Liver (tissue), 9 donors: ENCODE results near the gene PRSS27. TPM values are rescaled to one million over a fixed set of nuclear protein-coding genes. Genes with fewer than 3 reads are reported as not detected.

Experiments used
- DNase-seq: peaks from one replicate; pipeline ENCODE4 v3.0.0-alpha.2; 2017; ENCODE audit warnings: low spot score
- H3K27ac ChIP-seq, 2 donors: one replicate each; pipeline ENCODE4 v1.7.0; 2013; ENCODE audit warnings: inconsistent platforms in 2 of 2, low read length in 2 of 2, control low read depth in 1 of 2, low read depth in 1 of 2, mild to moderate bottlenecking in 1 of 2
- H3K27me3 ChIP-seq, 4 donors: one replicate each; pipeline versions ENCODE4 v1.6.1 to v1.7.0; 2013; ENCODE audit warnings: low read length in 3 of 4, inconsistent platforms in 1 of 4, mild to moderate bottlenecking in 1 of 4, moderate library complexity in 1 of 4; ENCODE audit not compliant: control insufficient read depth in 4 of 4, insufficient read depth in 4 of 4
- H3K36me3 ChIP-seq, 4 donors: one replicate each; pipeline versions ENCODE4 v1.6.1 to v1.7.0; 2013; ENCODE audit warnings: low read length in 3 of 4, mild to moderate bottlenecking in 3 of 4, low read depth in 1 of 4, moderate library complexity in 1 of 4; ENCODE audit not compliant: control insufficient read depth in 4 of 4, insufficient read depth in 3 of 4
- H3K4me1 ChIP-seq, 4 donors: one replicate each; pipeline versions ENCODE4 v1.6.1 to v1.7.0; 2013; ENCODE audit warnings: low read length in 3 of 4, mild to moderate bottlenecking in 3 of 4, moderate library complexity in 1 of 4; ENCODE audit not compliant: control insufficient read depth in 4 of 4, insufficient read depth in 4 of 4
- H3K4me3 ChIP-seq, 3 donors: one replicate each; pipeline versions ENCODE4 v1.6.1 to v1.7.0; 2013; ENCODE audit warnings: low read length in 3 of 3, control low read depth in 1 of 3, low read depth in 1 of 3, mild to moderate bottlenecking in 1 of 3
- H3K9ac ChIP-seq, 2 donors: one replicate each; pipeline ENCODE4 v1.7.0; 2013; ENCODE audit warnings: low read length in 2 of 2, mild to moderate bottlenecking in 2 of 2, moderate library complexity in 2 of 2, control low read depth in 1 of 2, low read depth in 1 of 2
- H3K9me3 ChIP-seq, 4 donors: one replicate each; pipeline versions ENCODE4 v1.6.1 to v1.7.0; 2013; ENCODE audit warnings: low read length in 3 of 4; ENCODE audit not compliant: control insufficient read depth in 4 of 4
- EGR1 ChIP-seq, 2 donors: IDR thresholded peaks; 2 replicates each; pipeline ENCODE4 v1.6.1; 2016 to 2018; ENCODE audit warnings: antibody characterized with exemption in 2 of 2, low read depth in 2 of 2
- FOXA1 ChIP-seq: IDR thresholded peaks from 2 replicates; pipeline ENCODE4 v1.6.1; 2016; ENCODE audit warnings: antibody characterized with exemption
- FOXA2 ChIP-seq: IDR thresholded peaks from 2 replicates; pipeline ENCODE4 v1.6.1; 2016; ENCODE audit warnings: antibody characterized with exemption
- GABPA ChIP-seq, 2 donors: IDR thresholded peaks in 1 of 2; conservative IDR thresholded peaks in 1 of 2; 2 replicates each; pipeline ENCODE4 v1.6.1; 2016; ENCODE audit warnings: antibody characterized with exemption in 2 of 2, mild to moderate bottlenecking in 1 of 2, moderate library complexity in 1 of 2
- HNF4A ChIP-seq, 2 donors: conservative IDR thresholded peaks; 2 replicates each; pipeline ENCODE4 v1.6.1; 2016; ENCODE audit warnings: antibody characterized with exemption in 2 of 2, mild to moderate bottlenecking in 2 of 2
- HNF4G ChIP-seq: IDR thresholded peaks from 2 replicates; pipeline ENCODE4 v1.6.1; 2016; ENCODE audit warnings: antibody characterized with exemption
- JUND ChIP-seq, 2 donors: IDR thresholded peaks; 2 replicates each; pipeline ENCODE4 v1.6.1; 2016; ENCODE audit warnings: antibody characterized with exemption in 2 of 2
- MAX ChIP-seq: IDR thresholded peaks from 2 replicates; pipeline ENCODE4 v1.6.1; 2016; ENCODE audit warnings: antibody characterized with exemption
- NR2F2 ChIP-seq: IDR thresholded peaks from 2 replicates; pipeline ENCODE4 v1.6.1; 2016; ENCODE audit warnings: antibody characterized with exemption
- RAD21 ChIP-seq, 2 donors: IDR thresholded peaks; 2 replicates each; pipeline ENCODE4 v1.6.1; 2016; ENCODE audit warnings: antibody characterized with exemption in 2 of 2, mild to moderate bottlenecking in 2 of 2
- RXRA ChIP-seq, 2 donors: IDR thresholded peaks; 2 replicates each; pipeline ENCODE4 v1.6.1; 2017 to 2018; ENCODE audit warnings: antibody characterized with exemption in 2 of 2, mild to moderate bottlenecking in 1 of 2
- SP1 ChIP-seq: IDR thresholded peaks from 2 replicates; pipeline ENCODE4 v1.6.1; 2018; ENCODE audit warnings: antibody characterized with exemption, mild to moderate bottlenecking
- TAF1 ChIP-seq: conservative IDR thresholded peaks from 2 replicates; pipeline ENCODE4 v1.6.1; 2016; ENCODE audit warnings: antibody characterized with exemption, mild to moderate bottlenecking
- YY1 ChIP-seq: IDR thresholded peaks from 2 replicates; pipeline ENCODE4 v1.6.1; 2016; ENCODE audit warnings: antibody characterized with exemption, mild to moderate bottlenecking
- ZBTB33 ChIP-seq: IDR thresholded peaks from 2 replicates; pipeline ENCODE4 v1.6.1; 2016; ENCODE audit warnings: antibody characterized with exemption
- WGBS: extraction: QIAGEN DNeasy Blood & Tissue Kit; methylation state at CpG from one replicate; pipeline ENCODE4 v1.1.7; 2013; 5-methylcytosine and 5-hydroxymethylcytosine counted together
- polyA plus RNA-seq, 2 donors: library from polyadenylated mRNA; stranded (reverse) in 1 of 2; unstranded in 1 of 2; fragments of 200-250 nt in 1 of 2; fragments of >200 nt in 1 of 2; fragmentation: Nextera tagmentation in 1 of 2; extraction: Ambion mirVana in 1 of 2; gene quantifications; one replicate each; pipeline versions ENCODE4 v1.2.1 to v1.2.3, GENCODE V29; 2013 to 2015
- total RNA-seq, 2 donors: library from RNA; depleted of rRNA; stranded (reverse); fragments of >200 nt; gene quantifications; one replicate each; pipeline ENCODE4 v1.2.3, GENCODE V29; 2014
- TF ChIP-seq, protein P1 (sequence below): IDR thresholded peaks from 2 replicates; pipeline ENCODE4 v1.6.1; 2016; ENCODE audit warnings: antibody characterized with exemption
- TF ChIP-seq, protein P2 (sequence below): IDR thresholded peaks from 2 replicates; pipeline ENCODE4 v1.6.1; 2016; ENCODE audit warnings: antibody characterized with exemption, mild to moderate bottlenecking
- TF ChIP-seq, protein P3 (sequence below): fragments of 150-350 bp; IDR thresholded peaks from 2 replicates; pipeline ENCODE4 v1.5.1; 2017; ENCODE audit warnings: improper control_type of control experiment, low read depth, low read length; ENCODE audit not compliant: missing input control
- donor health status: healthy.
- donor health status: healthy.
- donor health status: healthy.
- donor health status: healthy.
- donor health status: healthy.

The PRSS27 gene
- total and polyA plus RNA-seq, 4 donors, result 0.05 to 1.5 (median 0.22) TPM; not detected in 1

GRCh38 chr16:2749476-2749875 is 29.5 kb upstream of the PRSS27 start:
- no peak overlapping the region for H3K27ac ChIP-seq
- TF ChIP-seq MAX (no peak), YY1 (no peak), JUND (IDR thresholded peaks at IDR 0.05) (no peak), ZBTB33 (no peak), TAF1 (no peak), FOXA1 (no peak), HNF4G (no peak), SP1 (no peak), FOXA2 (no peak), GABPA (IDR thresholded peaks at IDR 0.05 in 1 of 2, conservative IDR thresholded peaks at IDR 0.05 in 1 of 2) (no peak), RXRA (IDR thresholded peaks at IDR 0.05) (no peak), NR2F2 (no peak), HNF4A (conservative IDR thresholded peaks at IDR 0.05) (no peak), RAD21 (IDR thresholded peaks at IDR 0.05) (no peak), EGR1 (IDR thresholded peaks at IDR 0.05; ENCODE audit: low read depth in 2 of 2) (no peak)
- TF ChIP-seq, protein P1, sequence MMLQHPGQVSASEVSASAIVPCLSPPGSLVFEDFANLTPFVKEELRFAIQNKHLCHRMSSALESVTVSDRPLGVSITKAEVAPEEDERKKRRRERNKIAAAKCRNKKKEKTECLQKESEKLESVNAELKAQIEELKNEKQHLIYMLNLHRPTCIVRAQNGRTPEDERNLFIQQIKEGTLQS, result no peak
- TF ChIP-seq, protein P2, sequence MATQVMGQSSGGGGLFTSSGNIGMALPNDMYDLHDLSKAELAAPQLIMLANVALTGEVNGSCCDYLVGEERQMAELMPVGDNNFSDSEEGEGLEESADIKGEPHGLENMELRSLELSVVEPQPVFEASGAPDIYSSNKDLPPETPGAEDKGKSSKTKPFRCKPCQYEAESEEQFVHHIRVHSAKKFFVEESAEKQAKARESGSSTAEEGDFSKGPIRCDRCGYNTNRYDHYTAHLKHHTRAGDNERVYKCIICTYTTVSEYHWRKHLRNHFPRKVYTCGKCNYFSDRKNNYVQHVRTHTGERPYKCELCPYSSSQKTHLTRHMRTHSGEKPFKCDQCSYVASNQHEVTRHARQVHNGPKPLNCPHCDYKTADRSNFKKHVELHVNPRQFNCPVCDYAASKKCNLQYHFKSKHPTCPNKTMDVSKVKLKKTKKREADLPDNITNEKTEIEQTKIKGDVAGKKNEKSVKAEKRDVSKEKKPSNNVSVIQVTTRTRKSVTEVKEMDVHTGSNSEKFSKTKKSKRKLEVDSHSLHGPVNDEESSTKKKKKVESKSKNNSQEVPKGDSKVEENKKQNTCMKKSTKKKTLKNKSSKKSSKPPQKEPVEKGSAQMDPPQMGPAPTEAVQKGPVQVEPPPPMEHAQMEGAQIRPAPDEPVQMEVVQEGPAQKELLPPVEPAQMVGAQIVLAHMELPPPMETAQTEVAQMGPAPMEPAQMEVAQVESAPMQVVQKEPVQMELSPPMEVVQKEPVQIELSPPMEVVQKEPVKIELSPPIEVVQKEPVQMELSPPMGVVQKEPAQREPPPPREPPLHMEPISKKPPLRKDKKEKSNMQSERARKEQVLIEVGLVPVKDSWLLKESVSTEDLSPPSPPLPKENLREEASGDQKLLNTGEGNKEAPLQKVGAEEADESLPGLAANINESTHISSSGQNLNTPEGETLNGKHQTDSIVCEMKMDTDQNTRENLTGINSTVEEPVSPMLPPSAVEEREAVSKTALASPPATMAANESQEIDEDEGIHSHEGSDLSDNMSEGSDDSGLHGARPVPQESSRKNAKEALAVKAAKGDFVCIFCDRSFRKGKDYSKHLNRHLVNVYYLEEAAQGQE, result no peak
- TF ChIP-seq, protein P3, sequence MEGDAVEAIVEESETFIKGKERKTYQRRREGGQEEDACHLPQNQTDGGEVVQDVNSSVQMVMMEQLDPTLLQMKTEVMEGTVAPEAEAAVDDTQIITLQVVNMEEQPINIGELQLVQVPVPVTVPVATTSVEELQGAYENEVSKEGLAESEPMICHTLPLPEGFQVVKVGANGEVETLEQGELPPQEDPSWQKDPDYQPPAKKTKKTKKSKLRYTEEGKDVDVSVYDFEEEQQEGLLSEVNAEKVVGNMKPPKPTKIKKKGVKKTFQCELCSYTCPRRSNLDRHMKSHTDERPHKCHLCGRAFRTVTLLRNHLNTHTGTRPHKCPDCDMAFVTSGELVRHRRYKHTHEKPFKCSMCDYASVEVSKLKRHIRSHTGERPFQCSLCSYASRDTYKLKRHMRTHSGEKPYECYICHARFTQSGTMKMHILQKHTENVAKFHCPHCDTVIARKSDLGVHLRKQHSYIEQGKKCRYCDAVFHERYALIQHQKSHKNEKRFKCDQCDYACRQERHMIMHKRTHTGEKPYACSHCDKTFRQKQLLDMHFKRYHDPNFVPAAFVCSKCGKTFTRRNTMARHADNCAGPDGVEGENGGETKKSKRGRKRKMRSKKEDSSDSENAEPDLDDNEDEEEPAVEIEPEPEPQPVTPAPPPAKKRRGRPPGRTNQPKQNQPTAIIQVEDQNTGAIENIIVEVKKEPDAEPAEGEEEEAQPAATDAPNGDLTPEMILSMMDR, result no peak
- H3K36me3 ChIP-seq, result no peaks in the 10 kb centered on the region
- H3K27me3 ChIP-seq, result no peaks in the 10 kb centered on the region
- no peak overlapping the region for H3K4me3 ChIP-seq
- 96% methylated on average over 5 of the region's 5 CpGs for WGBS
- no peak overlapping the region for H3K9ac ChIP-seq
- DNase-seq, result no peak
- H3K4me1 ChIP-seq, result peaks cover 6 to 19% (median 7%) of the 10 kb centered on the region in 4 donors
- H3K9me3 ChIP-seq, result no peaks in the 10 kb centered on the region
